H1 (cell line): ENCODE data around the gene UBR2.

Source experiments
- ASH2L ChIP-seq: fragments of 200-600, 300-600 bp; sonication (generic); IDR thresholded peaks from one replicate; pipeline ENCODE4 v1.7.1; 2017; ENCODE audit warnings: low read length
- EP300 ChIP-seq, 2 experiments: IDR thresholded peaks; 1 replicate in 1 of 2; 2 replicates in 1 of 2; pipeline ENCODE4 v1.6.1; 2011 to 2012; ENCODE audit warnings: low read depth in 2 of 2, low read length in 2 of 2, mild to moderate bottlenecking in 2 of 2, borderline replicate concordance in 1 of 2, inconsistent platforms in 1 of 2, moderate library complexity in 1 of 2
- EZH2 ChIP-seq: fragments of 200-600 bp; sonication (generic); IDR thresholded peaks from 2 replicates; pipeline ENCODE4 v1.7.1; 2012; ENCODE audit warnings: low read depth, mild to moderate bottlenecking, moderate library complexity, low read length, inconsistent platforms; ENCODE audit not compliant: severe bottlenecking
- GTF2F1 ChIP-seq: IDR thresholded peaks from 2 replicates; pipeline ENCODE4 v1.6.1; 2012; ENCODE audit warnings: low read depth, low read length, improper control_type of control experiment, borderline replicate concordance
- HDAC6 ChIP-seq: IDR thresholded peaks from one replicate; pipeline ENCODE4 v1.7.1; 2012; ENCODE audit warnings: low read depth, mild to moderate bottlenecking, inconsistent platforms, low read length, moderate library complexity
- POLR2A ChIP-seq, 2 experiments: IDR thresholded peaks; 1 replicate in 1 of 2; 2 replicates in 1 of 2; pipeline ENCODE4 v1.6.1; 2011; ENCODE audit warnings: low read depth in 2 of 2, low read length in 2 of 2, mild to moderate bottlenecking in 2 of 2; ENCODE audit errors: control extremely low read depth in 1 of 2
- POLR2AphosphoS5 ChIP-seq: IDR thresholded peaks from 2 replicates; pipeline ENCODE4 v1.6.1; 2011; ENCODE audit warnings: low read depth, low read length
- RBBP5 ChIP-seq: IDR thresholded peaks from 2 replicates; pipeline ENCODE4 v1.7.1; 2012; ENCODE audit warnings: low read depth, mild to moderate bottlenecking, inconsistent platforms, low read length, moderate library complexity, borderline replicate concordance
- SP1 ChIP-seq: IDR thresholded peaks from 2 replicates; pipeline ENCODE4 v1.6.1; 2011; ENCODE audit warnings: low read depth, low read length
- TAF7 ChIP-seq: optimal IDR thresholded peaks from 2 replicates; pipeline ENCODE3; 2011; ENCODE audit warnings: low read depth, mild to moderate bottlenecking, inconsistent platforms, low read length, moderate library complexity, borderline replicate concordance
- TF ChIP-seq, protein P1 (sequence below), 3 experiments: IDR thresholded peaks; 1 replicate in 2 of 3; 2 replicates in 1 of 3; pipeline versions ENCODE4 v1.5.1 to v1.6.1; 2011; ENCODE audit warnings: low read length in 3 of 3, mild to moderate bottlenecking in 3 of 3, inconsistent platforms in 2 of 3, low read depth in 1 of 3, moderate library complexity in 1 of 3; ENCODE audit not compliant: insufficient read depth in 1 of 3; ENCODE audit errors: control extremely low read depth in 1 of 3
- TF ChIP-seq, protein P2 (sequence below): IDR thresholded peaks from 2 replicates; pipeline ENCODE4 v1.6.1; 2012; ENCODE audit warnings: inconsistent platforms
- TF ChIP-seq, protein P3 (sequence below): IDR thresholded peaks from 2 replicates; pipeline ENCODE4 v1.6.1; 2012; ENCODE audit warnings: inconsistent platforms

DNA sequence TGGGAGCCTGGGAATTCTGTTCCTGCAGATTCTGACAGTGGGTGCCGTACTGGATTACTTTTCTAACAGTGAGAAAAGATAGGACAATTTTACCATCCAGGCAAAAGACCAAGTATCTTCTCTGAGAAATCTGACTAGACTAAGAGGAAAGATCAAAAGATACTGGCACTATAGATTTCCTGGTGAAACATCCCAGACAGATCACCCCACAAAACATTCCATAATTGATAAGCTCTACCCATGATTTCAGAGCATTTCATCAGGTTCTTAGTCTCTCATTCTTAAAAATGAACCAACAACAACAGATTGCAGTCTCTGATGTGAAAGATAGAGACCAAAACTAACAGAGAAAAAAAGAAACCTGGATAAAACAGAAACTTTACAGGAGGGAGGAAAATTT, 13.6 kb upstream of the UBR2 start:
- TF ChIP-seq, protein P1, sequence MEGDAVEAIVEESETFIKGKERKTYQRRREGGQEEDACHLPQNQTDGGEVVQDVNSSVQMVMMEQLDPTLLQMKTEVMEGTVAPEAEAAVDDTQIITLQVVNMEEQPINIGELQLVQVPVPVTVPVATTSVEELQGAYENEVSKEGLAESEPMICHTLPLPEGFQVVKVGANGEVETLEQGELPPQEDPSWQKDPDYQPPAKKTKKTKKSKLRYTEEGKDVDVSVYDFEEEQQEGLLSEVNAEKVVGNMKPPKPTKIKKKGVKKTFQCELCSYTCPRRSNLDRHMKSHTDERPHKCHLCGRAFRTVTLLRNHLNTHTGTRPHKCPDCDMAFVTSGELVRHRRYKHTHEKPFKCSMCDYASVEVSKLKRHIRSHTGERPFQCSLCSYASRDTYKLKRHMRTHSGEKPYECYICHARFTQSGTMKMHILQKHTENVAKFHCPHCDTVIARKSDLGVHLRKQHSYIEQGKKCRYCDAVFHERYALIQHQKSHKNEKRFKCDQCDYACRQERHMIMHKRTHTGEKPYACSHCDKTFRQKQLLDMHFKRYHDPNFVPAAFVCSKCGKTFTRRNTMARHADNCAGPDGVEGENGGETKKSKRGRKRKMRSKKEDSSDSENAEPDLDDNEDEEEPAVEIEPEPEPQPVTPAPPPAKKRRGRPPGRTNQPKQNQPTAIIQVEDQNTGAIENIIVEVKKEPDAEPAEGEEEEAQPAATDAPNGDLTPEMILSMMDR (IDR thresholded peaks at IDR 0.05; ENCODE audit: control extremely low read depth in 1 of 3, insufficient read depth in 1 of 3, low read depth in 1 of 3, low read length in 3 of 3): no peak
- TF ChIP-seq EZH2 (no peak), POLR2AphosphoS5 (no peak), HDAC6 (no peak), TAF7 (no peak), EP300 (IDR thresholded peaks at IDR 0.05; ENCODE audit: borderline replicate concordance in 1 of 2, low read depth in 2 of 2, low read length in 2 of 2) (no peak), GTF2F1 (no peak), POLR2A (IDR thresholded peaks at IDR 0.05; ENCODE audit: control extremely low read depth in 1 of 2, low read depth in 2 of 2, low read length in 2 of 2) (no peak), SP1 (no peak), ASH2L (no peak), RBBP5 (no peak)
- TF ChIP-seq, protein P2, sequence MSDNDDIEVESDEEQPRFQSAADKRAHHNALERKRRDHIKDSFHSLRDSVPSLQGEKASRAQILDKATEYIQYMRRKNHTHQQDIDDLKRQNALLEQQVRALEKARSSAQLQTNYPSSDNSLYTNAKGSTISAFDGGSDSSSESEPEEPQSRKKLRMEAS: no peak
- TF ChIP-seq, protein P3, sequence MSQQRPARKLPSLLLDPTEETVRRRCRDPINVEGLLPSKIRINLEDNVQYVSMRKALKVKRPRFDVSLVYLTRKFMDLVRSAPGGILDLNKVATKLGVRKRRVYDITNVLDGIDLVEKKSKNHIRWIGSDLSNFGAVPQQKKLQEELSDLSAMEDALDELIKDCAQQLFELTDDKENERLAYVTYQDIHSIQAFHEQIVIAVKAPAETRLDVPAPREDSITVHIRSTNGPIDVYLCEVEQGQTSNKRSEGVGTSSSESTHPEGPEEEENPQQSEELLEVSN: no peak
